Measurements from ENCODE around the gene HLA-G. TPM values are rescaled to one million over a fixed set of nuclear protein-coding genes. Genes with fewer than 3 reads are reported as not detected.
"Not testable (repeated sequence)": the region's sequence is repeated elsewhere in the genome, so short reads cannot be mapped to it uniquely, and the experiment has no call there.

Gene HLA-G
- total RNA-seq (2021) (0.38 and 0.50 TPM in 2 replicates), Bru-seq, nascent RNA (percentile 17 among the genes with signal in this experiment), BruChase-seq, experiment 1, labeled RNA remaining after a 2-hour chase (percentile 21 among the genes with signal in this experiment), BruChase-seq, experiment 2, labeled RNA remaining after a 6-hour chase (percentile 28 among the genes with signal in this experiment)
- long read RNA-seq, partial matches to known transcripts = 11 of 12 reads
- long read RNA-seq, other reads (novel, unspliced or antisense) = 1 of 12 reads

DNA sequence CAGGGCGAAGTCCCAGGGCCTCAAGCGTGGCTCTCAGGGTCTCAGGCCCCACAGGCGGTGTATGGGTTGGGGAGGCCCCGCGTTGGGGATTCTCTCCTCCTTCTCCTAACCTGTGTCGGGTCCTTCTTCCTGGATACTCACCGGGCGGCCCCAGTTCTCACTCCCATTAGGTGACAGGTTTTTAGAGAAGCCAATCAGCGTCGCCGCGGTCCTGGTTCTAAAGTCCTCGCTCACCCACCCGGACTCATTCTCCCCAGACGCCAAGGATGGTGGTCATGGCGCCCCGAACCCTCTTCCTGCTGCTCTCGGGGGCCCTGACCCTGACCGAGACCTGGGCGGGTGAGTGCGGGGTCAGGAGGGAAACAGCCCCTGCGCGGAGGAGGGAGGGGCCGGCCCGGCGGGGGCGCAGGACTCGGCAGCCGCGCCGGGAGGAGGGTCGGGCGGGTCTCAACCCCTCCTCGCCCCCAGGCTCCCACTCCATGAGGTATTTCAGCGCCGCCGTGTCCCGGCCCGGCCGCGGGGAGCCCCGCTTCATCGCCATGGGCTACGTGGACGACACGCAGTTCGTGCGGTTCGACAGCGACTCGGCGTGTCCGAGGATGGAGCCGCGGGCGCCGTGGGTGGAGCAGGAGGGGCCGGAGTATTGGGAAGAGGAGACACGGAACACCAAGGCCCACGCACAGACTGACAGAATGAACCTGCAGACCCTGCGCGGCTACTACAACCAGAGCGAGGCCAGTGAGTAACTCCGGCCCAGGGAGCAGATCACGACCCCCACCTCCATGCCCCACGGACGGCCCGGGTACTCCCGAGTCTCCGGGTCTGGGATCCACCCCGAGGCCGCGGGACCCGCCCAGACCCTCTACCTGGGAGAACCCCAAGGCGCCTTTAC lies at the start of gene HLA-G:
TSS of gene HLA-G (plus strand) at position 247 of the 892 bp plus-strand sequence. CDS start at position 267, 20 bp downstream.
- no peaks in the 10 kb centered on the region for H4K20me1 ChIP-seq (ENCODE audit: insufficient read depth)
- no peaks in the 10 kb centered on the region for H3K9me3 ChIP-seq (ENCODE audit: insufficient read depth, low read depth)
- no peak within 1 kb of the TSS for H3K27ac ChIP-seq
- no peak for TF ChIP-seq EZH2 (IDR thresholded peaks at IDR 0.05; ENCODE audit: low read depth)
- TF ChIP-seq, protein P1, sequence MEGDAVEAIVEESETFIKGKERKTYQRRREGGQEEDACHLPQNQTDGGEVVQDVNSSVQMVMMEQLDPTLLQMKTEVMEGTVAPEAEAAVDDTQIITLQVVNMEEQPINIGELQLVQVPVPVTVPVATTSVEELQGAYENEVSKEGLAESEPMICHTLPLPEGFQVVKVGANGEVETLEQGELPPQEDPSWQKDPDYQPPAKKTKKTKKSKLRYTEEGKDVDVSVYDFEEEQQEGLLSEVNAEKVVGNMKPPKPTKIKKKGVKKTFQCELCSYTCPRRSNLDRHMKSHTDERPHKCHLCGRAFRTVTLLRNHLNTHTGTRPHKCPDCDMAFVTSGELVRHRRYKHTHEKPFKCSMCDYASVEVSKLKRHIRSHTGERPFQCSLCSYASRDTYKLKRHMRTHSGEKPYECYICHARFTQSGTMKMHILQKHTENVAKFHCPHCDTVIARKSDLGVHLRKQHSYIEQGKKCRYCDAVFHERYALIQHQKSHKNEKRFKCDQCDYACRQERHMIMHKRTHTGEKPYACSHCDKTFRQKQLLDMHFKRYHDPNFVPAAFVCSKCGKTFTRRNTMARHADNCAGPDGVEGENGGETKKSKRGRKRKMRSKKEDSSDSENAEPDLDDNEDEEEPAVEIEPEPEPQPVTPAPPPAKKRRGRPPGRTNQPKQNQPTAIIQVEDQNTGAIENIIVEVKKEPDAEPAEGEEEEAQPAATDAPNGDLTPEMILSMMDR (conservative IDR thresholded peaks at IDR 0.05) = no peak
- no peaks in the 10 kb centered on the region for H3K79me2 ChIP-seq (ENCODE audit: low read depth)
- H3K9me2 ChIP-seq (ENCODE audit: insufficient read depth) = no peaks in the 10 kb centered on the region
- no peaks in the 10 kb centered on the region for H3K27me3 ChIP-seq (ENCODE audit: insufficient read depth, low read depth)
- H3F3A ChIP-seq (ENCODE audit: insufficient read depth, low read depth) = no peaks in the 10 kb centered on the region
- CTCF ChIA-PET = no interaction called here
- H3K4me2 ChIP-seq = no peak within 1 kb of the TSS
- no peak within 1 kb of the TSS for H2AFZ ChIP-seq
- H3K36me3 ChIP-seq (ENCODE audit: low read depth) = no peaks in the 10 kb centered on the region
- BruUV-seq (replicated peaks) = no TSS peak
- POLR2A ChIA-PET (ENCODE audit: unreplicated experiment) = no interaction called here
- DNase-seq = no peak
- intact Hi-C loops (cut with micrococcal nuclease; ENCODE audit: unreplicated experiment) = no loop called here
- H3K4me3 ChIP-seq = no peak within 1 kb of the TSS
- no peaks in the 10 kb centered on the region for H3K4me1 ChIP-seq (replicated peaks; ENCODE audit: insufficient read depth)

DNA sequence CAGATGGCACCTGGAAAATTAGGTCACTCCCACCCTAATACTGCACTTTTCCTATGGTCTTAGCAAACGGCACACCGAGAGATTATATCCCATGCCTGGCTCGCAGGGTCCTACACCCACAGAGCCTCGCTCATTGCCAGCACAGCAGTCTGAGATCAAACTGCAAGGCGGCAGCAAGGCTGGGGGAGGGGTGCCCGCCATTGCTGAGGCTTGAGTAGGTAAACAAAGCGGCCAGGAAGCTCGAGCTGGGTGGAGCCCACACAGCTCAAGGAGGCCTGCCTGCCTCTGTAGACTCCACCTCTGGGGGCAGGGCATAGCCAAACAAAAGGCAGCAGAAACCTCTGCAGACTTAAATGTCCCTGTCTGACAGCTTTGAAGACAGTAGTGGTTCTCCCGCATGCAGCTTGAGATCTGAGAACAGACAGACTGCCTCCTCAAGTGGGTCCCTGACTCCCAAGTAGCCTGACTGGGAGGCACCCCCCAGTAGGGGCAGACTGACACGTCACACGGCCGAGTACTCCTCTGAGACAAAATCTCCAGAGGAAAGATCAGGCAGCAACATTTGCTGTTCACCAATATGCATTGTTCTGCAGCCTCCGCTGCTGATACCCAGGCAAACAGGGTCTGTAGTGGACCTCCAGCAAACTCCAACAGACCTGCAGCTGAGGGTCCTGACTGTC lies 47.5 kb upstream of the HLA-G start:
- H3F3A ChIP-seq (ENCODE audit: insufficient read depth, low read depth); POLR2A ChIA-PET (ENCODE audit: unreplicated experiment); H3K9me2 ChIP-seq (ENCODE audit: insufficient read depth); DNase-seq; intact Hi-C loops (cut with micrococcal nuclease; ENCODE audit: unreplicated experiment); H3K4me3 ChIP-seq; CTCF ChIA-PET; H3K27me3 ChIP-seq (ENCODE audit: insufficient read depth, low read depth); H3K4me2 ChIP-seq; H4K20me1 ChIP-seq (ENCODE audit: insufficient read depth); BruUV-seq (replicated peaks); H3K36me3 ChIP-seq (ENCODE audit: low read depth); H2AFZ ChIP-seq; H3K9me3 ChIP-seq (ENCODE audit: insufficient read depth, low read depth); H3K4me1 ChIP-seq (replicated peaks; ENCODE audit: insufficient read depth); H3K79me2 ChIP-seq (ENCODE audit: low read depth); H3K27ac ChIP-seq: not testable (repeated sequence)

DNA sequence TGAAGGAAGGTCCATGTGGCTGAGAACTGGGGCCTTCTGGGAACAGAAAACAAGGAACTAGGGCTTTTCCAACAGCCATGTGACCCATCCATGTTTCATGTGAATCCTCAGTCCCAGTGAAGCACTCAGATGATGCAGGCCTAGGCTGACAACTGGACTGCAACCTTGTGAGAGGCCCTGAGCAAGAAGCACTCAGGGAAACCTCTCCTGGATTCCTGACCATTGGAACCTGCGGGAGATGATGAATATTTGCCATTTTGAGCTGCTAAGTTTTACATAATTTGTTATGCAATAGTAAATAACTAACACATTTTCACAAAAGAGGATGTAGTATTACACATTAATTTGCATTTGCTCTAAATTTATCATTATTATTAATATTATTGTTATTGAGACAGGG lies 38.4 kb upstream of the HLA-G start:
- Histone ChIP-seq H3F3A (ENCODE audit: insufficient read depth, low read depth) (peaks cover 17% of the 10 kb centered on the region), H3K27ac (peak overlapping the region; percentile 89; the same call in 1 of the 2 replicates)
- no TSS peak for BruUV-seq (replicated peaks)

More for the DNA sequence above, 38.4 kb upstream of the HLA-G start:
- Histone ChIP-seq H4K20me1 (ENCODE audit: insufficient read depth) (no peaks in the 10 kb centered on the region), H3K27me3 (ENCODE audit: insufficient read depth, low read depth) (no peaks in the 10 kb centered on the region), H3K79me2 (ENCODE audit: low read depth) (peaks cover 14% of the 10 kb centered on the region), H3K9me3 (ENCODE audit: insufficient read depth, low read depth) (no peaks in the 10 kb centered on the region; the same call in 1 of the 2 replicates), H3K36me3 (ENCODE audit: low read depth) (no peaks in the 10 kb centered on the region; the same call in 1 of the 2 replicates), H3K4me1 (replicated peaks; ENCODE audit: insufficient read depth) (peaks cover 18% of the 10 kb centered on the region), H3K9me2 (ENCODE audit: insufficient read depth) (no peaks in the 10 kb centered on the region), H3K4me3 (no peak overlapping the region), H3K4me2 (no peak overlapping the region; the same call in 1 of the 2 replicates), H2AFZ (no peak overlapping the region)
- intact Hi-C loops (cut with micrococcal nuclease; ENCODE audit: unreplicated experiment) = no loop called here
- TF ChIP-seq, protein P1 (conservative IDR thresholded peaks at IDR 0.05) = no peak
- TF ChIP-seq EZH2 (IDR thresholded peaks at IDR 0.05; ENCODE audit: low read depth) = no peak
- POLR2A ChIA-PET (ENCODE audit: unreplicated experiment) = no interaction called here
- CTCF ChIA-PET = interaction anchor here (0.6 kb wide), 1 partner anchor 333 kb away, joined by 3 read pairs; no protein-coding TSS in a partner anchor
- no peak for DNase-seq
